Transverse colon (tissue), 4 donors: Measurements from ENCODE around the gene PRKCA. TPM values are rescaled to one million over a fixed set of nuclear protein-coding genes. Genes with fewer than 3 reads are reported as not detected.

Source experiments
- DNase-seq: peaks from one replicate; pipeline ENCODE4 v3.0.0-alpha.2; 2019
- H3K27ac ChIP-seq, 4 donors: fragments of 200-600 bp; sonication (generic); 2 replicates each; pipeline ENCODE4 v1.5.1; 2016 to 2018; ENCODE audit warnings: inconsistent platforms in 4 of 4
- H3K27me3 ChIP-seq: fragments of 200-600 bp; sonication (generic); 2 replicates; pipeline ENCODE4 v1.5.1; 2017; ENCODE audit warnings: inconsistent platforms
- H3K36me3 ChIP-seq, 4 donors: fragments of 200-600 bp; sonication (generic); 2 replicates each; pipeline ENCODE4 v1.5.1; 2017 to 2019; ENCODE audit warnings: inconsistent platforms in 4 of 4
- H3K4me1 ChIP-seq, 4 donors: fragments of 200-600 bp; sonication (generic); 2 replicates each; pipeline ENCODE4 v1.5.1; 2017 to 2020; ENCODE audit warnings: inconsistent platforms in 4 of 4
- H3K4me3 ChIP-seq, 4 donors: fragments of 200-600 bp; sonication (generic); 1 replicate in 1 of 4; 2 replicates in 3 of 4; pipeline versions ENCODE4 v1.5.1 to v1.6.1; 2017 to 2019; ENCODE audit warnings: inconsistent platforms in 4 of 4
- H3K9me3 ChIP-seq, 2 donors: fragments of 200-600 bp; sonication (generic); 2 replicates each; pipeline ENCODE4 v1.5.1; 2017 to 2019; ENCODE audit warnings: inconsistent platforms in 2 of 2
- CTCF ChIP-seq, 5 experiments: fragments of 200-600 bp in 3 of 5; fragments of 450-650 bp in 2 of 5; sonication (generic) in 3 of 5; IDR thresholded peaks; 1 replicate in 2 of 5; 2 replicates in 3 of 5; pipeline ENCODE4 v1.5.1; 2016 to 2017; ENCODE audit warnings: antibody characterized with exemption in 5 of 5, inconsistent platforms in 3 of 5, mild to moderate bottlenecking in 2 of 5, moderate library complexity in 1 of 5
- EP300 ChIP-seq: sonication (generic); formaldehyde crosslinking; IDR thresholded peaks from one replicate; pipeline ENCODE4 v1.6.1; 2017; ENCODE audit warnings: antibody characterized with exemption, low read depth
- POLR2A ChIP-seq: fragments of 450-650 bp; IDR thresholded peaks from one replicate; pipeline ENCODE4 v1.6.1; 2016; ENCODE audit warnings: antibody characterized with exemption, mild to moderate bottlenecking, moderate library complexity
- POLR2AphosphoS5 ChIP-seq, 3 donors: sonication (generic); formaldehyde crosslinking; IDR thresholded peaks; one replicate each; pipeline ENCODE4 v1.6.1; 2016; ENCODE audit warnings: antibody characterized with exemption in 3 of 3
- WGBS, 2 donors: methylation state at CpG; one replicate each; pipeline ENCODE4 v1.1.5; 2018; ENCODE audit warnings: low coverage in 1 of 2; 5-methylcytosine and 5-hydroxymethylcytosine counted together
- in situ Hi-C, 4 donors: fragments of 200-750 bp; cut with MboI; loops; one replicate each; pipeline versions ENCODE4 v1.15.0 to v1.15.1; 2017; ENCODE audit warnings: low sequenced_read_pairs in 3 of 4, low pct_ligation_motif_present in 1 of 4, low pct_unique_long_range_greater_than_20kb in 1 of 4
- intact Hi-C: fragments of 100-400 bp; cut with DNase I; formaldehyde crosslinking; loops from one replicate; pipeline ENCODE4 v1.15.1; 2023; ENCODE audit warnings: low total_unique reads
- total RNA-seq, 4 donors: library from RNA; depleted of rRNA; stranded (reverse); fragments of >200 nt; gene quantifications; one replicate each; pipeline ENCODE4 v1.1.0, GENCODE V29; 2016

PRKCA gene
- total RNA-seq, 4 donors from 2014 or later: 16.1 to 49.7 (median 31.7) TPM

DNA sequence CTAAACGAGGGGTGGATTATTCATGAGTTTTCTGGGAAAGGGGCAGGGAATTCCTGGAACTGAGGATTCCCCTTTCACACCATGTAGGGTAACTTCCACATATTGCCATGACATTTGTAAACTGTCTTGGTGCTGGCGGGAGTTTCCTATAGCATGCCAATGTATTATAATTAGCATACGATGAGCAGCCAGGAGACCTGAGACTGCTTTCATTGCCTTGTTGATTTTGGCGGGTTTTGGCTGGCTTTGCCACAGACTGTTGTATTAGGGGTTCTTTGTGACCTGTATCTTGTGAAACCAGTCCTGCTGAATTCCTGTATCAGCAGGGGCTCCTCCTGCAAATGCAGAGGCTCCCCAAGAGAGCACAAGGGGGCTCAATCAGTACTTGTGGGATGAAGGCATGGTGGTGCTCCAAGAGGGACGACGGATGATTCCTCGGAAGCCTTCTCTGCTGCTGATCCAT lies 428.1 kb downstream of the PRKCA start:
- intact Hi-C loops (no loop called here), in situ Hi-C loops (loop anchor here in 1 of 4 donors (25.0 kb wide), 2 partner anchors 432 to 582 kb away; no protein-coding TSS in a partner anchor)
- Histone ChIP-seq H3K27ac (no peak overlapping the region), H3K27me3 (no peaks in the 10 kb centered on the region), H3K4me3 (no peak overlapping the region), H3K4me1 (peaks cover 2 to 10% (median 6%) of the 10 kb centered on the region in 4 donors), H3K36me3 (no peaks in the 10 kb centered on the region), H3K9me3 (no peaks in the 10 kb centered on the region)
- TF ChIP-seq EP300 (no peak), POLR2AphosphoS5 (IDR thresholded peaks at IDR 0.05) (no peak), POLR2A (no peak), CTCF (IDR thresholded peaks at IDR 0.05) (no peak)
- no peak for DNase-seq
- 81% methylated on average over 7 of the region's 7 CpGs; no CpG with 5 or more reads in 1 of the 2 donors for WGBS, 2 donors

DNA sequence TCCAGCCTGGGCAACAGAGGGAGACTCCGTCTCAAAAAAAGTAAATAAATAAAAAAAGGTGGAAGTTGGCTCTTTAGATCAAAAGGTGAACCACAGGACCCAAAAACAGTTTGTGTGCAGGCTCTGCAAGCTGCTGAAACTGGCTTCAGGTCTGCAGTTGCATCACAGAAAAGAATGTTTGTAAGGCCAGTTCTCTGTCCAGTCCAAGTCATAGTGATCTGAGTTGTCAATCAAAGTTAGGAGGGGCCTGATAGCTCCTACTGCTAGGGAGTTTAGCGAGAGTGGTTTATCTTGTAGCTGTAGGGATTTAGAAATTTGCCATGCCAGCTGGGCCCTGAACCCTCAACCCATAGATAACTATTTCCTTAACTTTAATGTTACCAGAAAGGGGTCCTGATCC lies 431.3 kb downstream of the PRKCA start:
- Histone ChIP-seq H3K27ac (no peak overlapping the region), H3K27me3 (no peaks in the 10 kb centered on the region), H3K4me1 (no peaks in the 10 kb centered on the region), H3K9me3 (no peaks in the 10 kb centered on the region), H3K36me3 (no peaks in the 10 kb centered on the region), H3K4me3 (no peak overlapping the region)
- 91 to 100% methylated on average over 1 to 2 of the region's 2 CpGs for WGBS, 2 donors
- in situ Hi-C loops (loop anchor here in 1 of 4 donors (25.0 kb wide), 2 partner anchors 429 to 579 kb away; no protein-coding TSS in a partner anchor), intact Hi-C loops (no loop called here)
- TF ChIP-seq POLR2A (no peak), EP300 (no peak), CTCF (IDR thresholded peaks at IDR 0.05) (no peak), POLR2AphosphoS5 (IDR thresholded peaks at IDR 0.05) (no peak)
- DNase-seq: no peak

DNA sequence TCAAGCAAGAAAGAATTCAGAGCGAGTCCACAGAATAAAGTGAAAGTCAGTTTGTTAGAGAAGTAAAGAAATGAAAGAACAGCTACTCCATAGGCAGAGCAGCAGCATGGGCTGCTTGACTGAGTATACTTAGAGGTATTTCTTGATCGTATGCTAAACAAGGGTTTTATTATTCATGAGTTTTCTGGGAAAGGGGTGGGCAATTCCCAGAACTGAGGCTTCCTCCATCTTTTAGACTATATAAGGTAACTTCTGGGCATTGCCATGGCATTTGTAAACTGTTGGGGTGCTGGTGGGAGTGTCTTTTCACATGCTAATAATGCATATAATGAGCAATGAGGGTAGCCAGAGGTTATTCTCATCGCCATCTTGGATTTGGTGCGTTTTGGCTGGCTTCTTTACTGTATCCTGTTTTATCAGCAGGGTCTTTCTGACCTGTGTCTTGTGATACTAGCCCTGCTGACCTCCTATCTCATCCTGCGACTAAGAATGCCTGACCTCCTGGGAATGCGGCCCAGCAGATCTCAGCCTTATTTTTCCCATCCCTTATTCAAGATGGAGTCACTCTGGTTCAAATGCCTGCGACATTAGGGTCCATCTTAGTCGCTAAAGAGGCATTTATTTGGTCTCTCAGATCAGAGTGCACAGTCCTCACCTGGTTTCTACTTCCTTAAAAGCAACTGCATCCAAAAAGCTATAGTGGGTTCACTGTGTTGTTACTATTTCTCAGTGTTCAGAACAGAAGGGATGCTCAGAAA lies 432.0 kb downstream of the PRKCA start:
- no peaks in the 10 kb centered on the region for H3K36me3 ChIP-seq
- intact Hi-C loops (no loop called here), in situ Hi-C loops (loop anchor here in 1 of 4 donors (25.0 kb wide), 2 partner anchors 428 to 578 kb away; no protein-coding TSS in a partner anchor)
- no peaks in the 10 kb centered on the region for H3K9me3 ChIP-seq
- no peaks in the 10 kb centered on the region for H3K4me1 ChIP-seq
- DNase-seq: no peak
- H3K27me3 ChIP-seq: no peaks in the 10 kb centered on the region
- no peak overlapping the region for H3K4me3 ChIP-seq
- no peak overlapping the region for H3K27ac ChIP-seq
- 83 to 90% methylated on average over 2 to 8 of the region's 8 CpGs for WGBS, 2 donors
- TF ChIP-seq CTCF (IDR thresholded peaks at IDR 0.05): no peak
- TF ChIP-seq EP300: no peak
- no peak for TF ChIP-seq POLR2A
- TF ChIP-seq POLR2AphosphoS5 (IDR thresholded peaks at IDR 0.05): no peak

DNA sequence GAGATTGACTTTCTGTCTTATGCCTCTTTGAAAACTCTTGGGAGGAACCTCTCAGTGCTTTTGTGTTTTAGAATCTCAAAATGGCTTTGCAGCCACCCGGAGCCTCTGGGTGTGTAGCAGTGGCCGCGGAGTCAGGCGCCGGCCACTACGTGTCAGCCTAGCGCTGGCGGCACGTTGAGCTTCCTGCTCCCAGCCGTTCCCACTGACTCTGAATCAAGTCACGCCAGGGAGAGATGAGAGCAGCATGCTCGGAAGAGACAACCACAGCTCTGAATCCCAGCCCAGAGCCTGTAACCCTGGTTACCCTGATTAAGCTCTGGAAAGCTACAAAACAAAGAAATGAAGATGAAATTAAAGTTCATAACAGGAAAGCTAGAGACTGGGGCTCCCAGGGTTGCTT lies 435.1 kb downstream of the PRKCA start:
- Histone ChIP-seq H3K27me3 (no peaks in the 10 kb centered on the region), H3K9me3 (no peaks in the 10 kb centered on the region), H3K27ac (no peak overlapping the region), H3K4me1 (no peaks in the 10 kb centered on the region), H3K4me3 (no peak overlapping the region), H3K36me3 (peaks cover 0 to 4% (median 0%) of the 10 kb centered on the region in 4 donors)
- no peak for DNase-seq
- TF ChIP-seq POLR2A: no peak
- no peak for TF ChIP-seq EP300
- TF ChIP-seq POLR2AphosphoS5 (IDR thresholded peaks at IDR 0.05): no peak
- TF ChIP-seq CTCF (IDR thresholded peaks at IDR 0.05): no peak
- WGBS, 2 donors: 57 to 82% methylated on average over 2 to 12 of the region's 12 CpGs
- in situ Hi-C loops (loop anchor here in 1 of 4 donors (25.0 kb wide), 2 partner anchors 425 to 575 kb away; no protein-coding TSS in a partner anchor), intact Hi-C loops (no loop called here)
